K562 (cell line): Measurements from ENCODE around the gene TRAF5. TPM values are rescaled to one million over a fixed set of nuclear protein-coding genes. Genes with fewer than 3 reads are reported as not detected.

Experiments
- ATAC-seq: fragments of 200-7000 bp; cut with Tn5 transposase; 3 replicates; pipeline ENCODE4 v1.9.1; 2020; ENCODE audit warnings: moderate library complexity
- BruUV-seq: library from RNA; stranded (reverse); fragments of 400-500 nt; replicated peaks from 2 replicates; lab custom pipeline; 2021; lab: Mats Ljungman, UMichigan
- CTCF ChIA-PET: fragments of 300-600 bp; formaldehyde crosslinking; extraction: SDS; loops from one replicate; lab custom pipeline; 2021; ENCODE audit warnings: low intra/inter-chr PET ratio; lab: Yijun Ruan, JAX
- POLR2A ChIA-PET: fragments of 300-600, 350-650 bp; sonication (Branson Sonifier 250); formaldehyde crosslinking; extraction: SDS; loops from one replicate; lab custom pipeline; 2021; ENCODE audit warnings: antibody characterized with exemption, inconsistent platforms; lab: Yijun Ruan, JAX
- DNase-seq, 4 experiments: peaks; one replicate each; pipeline versions ENCODE4 v3.0.0 to v3.0.0-alpha.2; 2011 to 2018; ENCODE audit warnings: low spot score in 3 of 4, mixed read lengths in 3 of 4; ENCODE audit errors: extremely low read depth in 1 of 4
- FAIRE-seq: peaks from 2 replicates; lab custom pipeline; 2011; peaks lifted over from hg19 to GRCh38; lab: Jason Lieb, UNC
- H2AFZ ChIP-seq: 2 replicates; pipeline ENCODE4 v1.6.0; 2011; ENCODE audit warnings: low read depth, low read length, control low read depth, inconsistent platforms
- H3K27ac ChIP-seq: fragments of 200-600 bp; 3 replicates; pipeline ENCODE4 v1.8.0; 2011; ENCODE audit warnings: low read depth, mild to moderate bottlenecking, control low read depth, inconsistent platforms, low read length, moderate library complexity, mixed read lengths; ENCODE audit errors: extremely low read depth
- H3K27me3 ChIP-seq, 2 experiments: fragments of 300-600 bp in 1 of 2; 2 replicates in 1 of 2; 3 replicates in 1 of 2; pipeline versions ENCODE4 v1.6.0 to v1.8.0; 2011; ENCODE audit warnings: inconsistent platforms in 2 of 2, low read length in 2 of 2, mild to moderate bottlenecking in 1 of 2, mixed read lengths in 1 of 2, moderate library complexity in 1 of 2; ENCODE audit not compliant: control insufficient read depth in 2 of 2, insufficient read depth in 2 of 2
- H3K36me3 ChIP-seq: fragments of 300-600 bp; 3 replicates; pipeline ENCODE4 v1.8.0; 2011; ENCODE audit warnings: mild to moderate bottlenecking, low read length, inconsistent platforms; ENCODE audit not compliant: control insufficient read depth, insufficient read depth
- H3K4me1 ChIP-seq, 2 experiments: fragments of 200-600 bp in 1 of 2; replicated peaks in 1 of 2; 2 replicates in 1 of 2; 3 replicates in 1 of 2; pipeline versions ENCODE4 v1.5.1 to v1.8.0; 2011; ENCODE audit warnings: inconsistent platforms in 2 of 2, low read length in 2 of 2, mild to moderate bottlenecking in 1 of 2, mixed read lengths in 1 of 2, moderate library complexity in 1 of 2; ENCODE audit not compliant: control insufficient read depth in 2 of 2, insufficient read depth in 2 of 2
- H3K4me2 ChIP-seq: 2 replicates; pipeline ENCODE4 v1.6.1; 2011; ENCODE audit warnings: low read length, control low read depth, inconsistent platforms, mixed read lengths; ENCODE audit not compliant: insufficient read depth
- H3K4me3 ChIP-seq: fragments of 200-600 bp; sonication (generic), shearing (Covaris generic); 2 replicates; pipeline ENCODE4 v1.5.1; 2016; ENCODE audit warnings: control low read depth, inconsistent platforms
- H3K79me2 ChIP-seq: fragments of 200-600 bp; 3 replicates; pipeline ENCODE4 v1.8.0; 2011; ENCODE audit warnings: low read length, inconsistent platforms; ENCODE audit not compliant: control insufficient read depth, insufficient read depth
- H3K9ac ChIP-seq, 2 experiments: 2 replicates each; pipeline versions ENCODE4 v1.6.0 to v1.6.1; 2011; ENCODE audit warnings: low read depth in 2 of 2, low read length in 2 of 2, control low read depth in 1 of 2, inconsistent platforms in 1 of 2, mild to moderate bottlenecking in 1 of 2, mixed read lengths in 1 of 2; ENCODE audit not compliant: insufficient read depth in 1 of 2
- H3K9me1 ChIP-seq: one replicate; pipeline ENCODE4 v1.6.0; 2011; ENCODE audit warnings: inconsistent platforms, mild to moderate bottlenecking, low read length, moderate library complexity; ENCODE audit not compliant: control insufficient read depth, insufficient read depth
- H3K9me3 ChIP-seq: replicated peaks from 2 replicates; pipeline ENCODE4 v1.5.1; 2011; ENCODE audit warnings: low read depth, low read length, inconsistent platforms; ENCODE audit not compliant: control insufficient read depth, insufficient read depth
- H4K20me1 ChIP-seq: replicated peaks from 2 replicates; pipeline ENCODE4 v1.6.1; 2011; ENCODE audit warnings: low read length, inconsistent platforms, mixed read lengths; ENCODE audit not compliant: control insufficient read depth, insufficient read depth
- BCL6 ChIP-seq: fragments of 250-450 bp; sonication (Bioruptor Pico); IDR thresholded peaks from 2 replicates; pipeline ENCODE4 v1.4.0; 2020
- CCAR2 ChIP-seq: fragments of 200-400 bp; formaldehyde crosslinking; IDR thresholded peaks from 2 replicates; pipeline ENCODE4 v1.6.1; 2017; ENCODE audit warnings: mild to moderate bottlenecking, low read depth, low read length
- FOXA3 ChIP-seq, 2 experiments: fragments of 450-650 bp in 1 of 2; sonication (generic) in 1 of 2; formaldehyde crosslinking; IDR thresholded peaks in 1 of 2; conservative IDR thresholded peaks in 1 of 2; 2 replicates each; pipeline versions ENCODE4 v1.4.0 to v1.8.0; 2020 to 2022; ENCODE audit warnings: mild to moderate bottlenecking in 2 of 2, missing genetic modification reagents in 1 of 2
- HDAC3 ChIP-seq: fragments of 450-650 bp; IDR thresholded peaks from 2 replicates; pipeline ENCODE4 v1.6.1; 2018; ENCODE audit warnings: borderline replicate concordance, mild to moderate bottlenecking, moderate library complexity; ENCODE audit not compliant: partially characterized antibody
- MAFG ChIP-seq: fragments of 450-650 bp; conservative IDR thresholded peaks from 2 replicates; pipeline ENCODE4 v1.6.1; 2016; ENCODE audit warnings: missing genetic modification characterization, missing compliant biosample characterization
- SRSF3 ChIP-seq: fragments of 200-400 bp; formaldehyde crosslinking; IDR thresholded peaks from 2 replicates; pipeline ENCODE4 v1.6.1; 2016; ENCODE audit warnings: mild to moderate bottlenecking, low read length, moderate library complexity; ENCODE audit not compliant: insufficient read depth
- ZNF316 ChIP-seq: fragments of 450-650 bp; IDR thresholded peaks from 2 replicates; pipeline ENCODE4 v1.6.1; 2016
- WGBS: fragments of 100-300 bp; shearing (Covaris generic); methylation state at CpG from one replicate; pipeline ENCODE4 v1.1.6; 2016; ENCODE audit warnings: low coverage, mixed read lengths; ENCODE audit not compliant: insufficient coverage; ENCODE audit errors: missing lambda C conversion rate; 5-methylcytosine and 5-hydroxymethylcytosine counted together
- in situ Hi-C: fragments of 300-500 bp; cut with MboI; formaldehyde crosslinking; loops from 4 replicates; pipeline ENCODE4 v1.15.0; 2018; ENCODE audit warnings: inconsistent platforms, mixed read lengths
- intact Hi-C: fragments of 100-400 bp; cut with micrococcal nuclease; formaldehyde crosslinking; loops from 2 replicates; pipeline ENCODE4 v1.14.2; 2022
- polyA plus RNA-seq, 8 experiments: library from polyadenylated mRNA; depleted of rRNA in 4 of 8; stranded (reverse) in 5 of 8; unstranded in 3 of 8; fragments of >200 nt; fragmentation: Nextera tagmentation in 2 of 8; fragmentation: Illumina TruSeq in 1 of 8; extraction: Ambion mirVana in 2 of 8; extraction: Trizol in 1 of 8; gene quantifications; 2 replicates each; pipeline versions ENCODE4 v1.2.1 to v1.2.3, GENCODE V29; 2011 to 2014; ENCODE audit warnings: inconsistent platforms in 1 of 8, missing spikeins in 1 of 8
- total RNA-seq, 7 experiments: library from RNA; depleted of rRNA in 6 of 7; stranded (reverse); fragments of >200 nt in 6 of 7; fragmentation: Illumina TruSeq in 2 of 7; extraction: Trizol in 2 of 7; gene quantifications; 2 replicates each; pipeline versions ENCODE4 v1.2.1 to v1.2.3, GENCODE V29; 2011 to 2021; ENCODE audit warnings: low replicate concordance in 1 of 7
- TF ChIP-seq, protein P1 (sequence below): fragments of 450-650 bp; IDR thresholded peaks from 2 replicates; pipeline ENCODE4 v1.6.1; 2017; ENCODE audit warnings: mild to moderate bottlenecking, moderate library complexity

TRAF5 gene
- total and polyA plus RNA-seq, 9 of the 15 experiments (the other 6 are each of a cell fraction or from before 2014, with no cell fraction given): 2.0 to 9.3 (median 5.3) TPM

DNA sequence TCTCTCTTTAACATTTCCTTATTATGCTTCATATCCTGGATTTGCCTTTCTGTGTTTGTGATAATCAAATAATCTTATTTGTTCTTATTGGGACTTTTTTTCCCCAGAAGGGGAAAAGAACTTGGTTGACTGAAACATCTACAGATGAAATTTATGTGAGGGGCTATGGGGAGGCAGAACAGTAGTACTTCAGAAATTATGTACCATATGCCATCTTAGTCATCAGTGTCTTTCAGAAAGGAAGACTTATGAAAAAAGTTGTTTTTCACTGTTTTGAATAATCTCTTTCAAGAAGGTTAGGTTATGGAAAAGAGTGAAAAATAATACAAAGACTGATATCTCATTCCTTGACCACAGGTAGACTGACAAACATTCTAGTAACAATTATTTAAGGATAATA, 30.2 kb upstream of the TRAF5 start:
- H4K20me1 ChIP-seq: no peaks in the 10 kb centered on the region
- no peaks in the 10 kb centered on the region for H3K9me3 ChIP-seq
- intact Hi-C loops: no loop called here
- H3K4me1 ChIP-seq: no peaks in the 10 kb centered on the region
- FAIRE-seq: no peak
- H3K27me3 ChIP-seq: no peaks in the 10 kb centered on the region
- ATAC-seq: no peak
- no peak overlapping the region for H2AFZ ChIP-seq
- H3K27ac ChIP-seq: no peak overlapping the region
- no peak for DNase-seq
- H3K36me3 ChIP-seq: peaks cover 69% of the 10 kb centered on the region
- POLR2A ChIA-PET: interaction anchor here (1.5 kb wide), 1 partner anchor 18 kb away, joined by 3 read pairs; no protein-coding TSS in a partner anchor
- BruUV-seq: no TSS peak
- H3K9ac ChIP-seq: no peak overlapping the region
- in situ Hi-C loops: no loop called here
- H3K79me2 ChIP-seq: no peaks in the 10 kb centered on the region
- no peak overlapping the region for H3K4me3 ChIP-seq
- H3K4me2 ChIP-seq: no peak overlapping the region
- H3K9me1 ChIP-seq: no peaks in the 10 kb centered on the region
- TF ChIP-seq CCAR2 (no peak), HDAC3 (no peak), FOXA3 (CRISPR knock-in tag; conservative IDR thresholded peaks at IDR 0.05 in 1 of 2, IDR thresholded peaks at IDR 0.05 in 1 of 2) (no peak), SRSF3 (no peak), BCL6 (CRISPR knock-in tag) (no peak)
- CTCF ChIA-PET: no interaction called here

DNA sequence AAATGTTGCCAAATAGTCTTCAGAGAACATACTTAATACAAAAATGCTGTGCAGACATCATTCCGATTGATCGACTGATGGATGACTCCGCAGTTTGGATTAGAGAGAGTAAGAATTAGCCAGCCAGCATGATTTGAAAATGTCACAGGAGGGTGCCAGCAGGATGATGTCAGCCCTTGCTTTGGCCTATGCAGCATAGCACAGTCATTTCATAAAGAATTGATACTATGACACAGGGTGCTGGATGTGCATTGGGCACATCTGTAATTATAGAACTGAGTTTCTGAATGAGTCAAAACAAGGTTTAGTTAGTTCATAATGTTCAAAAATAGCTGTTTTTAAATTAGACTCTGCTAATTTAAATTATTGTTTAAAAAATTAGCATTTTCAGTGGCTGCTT, 21.6 kb upstream of the TRAF5 start:
- H3K9me1 ChIP-seq: no peaks in the 10 kb centered on the region
- BruUV-seq: no TSS peak
- H3K9ac ChIP-seq: no peak overlapping the region
- H3K4me3 ChIP-seq: no peak overlapping the region
- no peak for DNase-seq
- H3K4me2 ChIP-seq: no peak overlapping the region
- intact Hi-C loops: no loop called here
- TF ChIP-seq MAFG (tag) (0 out of 2 replicates have a peak, but pooled peaks have one; percentile 11), ZNF316 (peak; percentile 24; the same call in 1 of the 2 replicates)
- TF ChIP-seq, protein P1, sequence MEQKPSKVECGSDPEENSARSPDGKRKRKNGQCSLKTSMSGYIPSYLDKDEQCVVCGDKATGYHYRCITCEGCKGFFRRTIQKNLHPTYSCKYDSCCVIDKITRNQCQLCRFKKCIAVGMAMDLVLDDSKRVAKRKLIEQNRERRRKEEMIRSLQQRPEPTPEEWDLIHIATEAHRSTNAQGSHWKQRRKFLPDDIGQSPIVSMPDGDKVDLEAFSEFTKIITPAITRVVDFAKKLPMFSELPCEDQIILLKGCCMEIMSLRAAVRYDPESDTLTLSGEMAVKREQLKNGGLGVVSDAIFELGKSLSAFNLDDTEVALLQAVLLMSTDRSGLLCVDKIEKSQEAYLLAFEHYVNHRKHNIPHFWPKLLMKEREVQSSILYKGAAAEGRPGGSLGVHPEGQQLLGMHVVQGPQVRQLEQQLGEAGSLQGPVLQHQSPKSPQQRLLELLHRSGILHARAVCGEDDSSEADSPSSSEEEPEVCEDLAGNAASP: no peak
- TF ChIP-seq, all 486 proteins: peak for 2
- no peak for FAIRE-seq
- H3K27ac ChIP-seq: no peak overlapping the region
- no peak overlapping the region for H2AFZ ChIP-seq
- peaks cover 53% of the 10 kb centered on the region for H3K36me3 ChIP-seq
- no peak for ATAC-seq
- WGBS: 98% methylated on average over 3 of the region's 3 CpGs
- H3K9me3 ChIP-seq: no peaks in the 10 kb centered on the region
- H3K4me1 ChIP-seq: peaks cover 0 to 6% of the 10 kb centered on the region in 2 experiments; a peak in 2 of 5 replicates
- POLR2A ChIA-PET: interaction anchor here (0.6 to 1.0 kb wide), 2 partner anchors 32 to 175 kb away, joined by 3 read pairs; no protein-coding TSS in a partner anchor
- H3K79me2 ChIP-seq: no peaks in the 10 kb centered on the region
- no peaks in the 10 kb centered on the region for H4K20me1 ChIP-seq
- in situ Hi-C loops: no loop called here
- CTCF ChIA-PET: no interaction called here
- H3K27me3 ChIP-seq: no peaks in the 10 kb centered on the region
